Right forelimb (tissue), 1 donor: ENCODE data around the gene SYNJ2.

ENCODE experiments used
- DNase-seq: peaks from one replicate; pipeline ENCODE4 v3.0.0-alpha.2; 2018

The SYNJ2 gene

DNA sequence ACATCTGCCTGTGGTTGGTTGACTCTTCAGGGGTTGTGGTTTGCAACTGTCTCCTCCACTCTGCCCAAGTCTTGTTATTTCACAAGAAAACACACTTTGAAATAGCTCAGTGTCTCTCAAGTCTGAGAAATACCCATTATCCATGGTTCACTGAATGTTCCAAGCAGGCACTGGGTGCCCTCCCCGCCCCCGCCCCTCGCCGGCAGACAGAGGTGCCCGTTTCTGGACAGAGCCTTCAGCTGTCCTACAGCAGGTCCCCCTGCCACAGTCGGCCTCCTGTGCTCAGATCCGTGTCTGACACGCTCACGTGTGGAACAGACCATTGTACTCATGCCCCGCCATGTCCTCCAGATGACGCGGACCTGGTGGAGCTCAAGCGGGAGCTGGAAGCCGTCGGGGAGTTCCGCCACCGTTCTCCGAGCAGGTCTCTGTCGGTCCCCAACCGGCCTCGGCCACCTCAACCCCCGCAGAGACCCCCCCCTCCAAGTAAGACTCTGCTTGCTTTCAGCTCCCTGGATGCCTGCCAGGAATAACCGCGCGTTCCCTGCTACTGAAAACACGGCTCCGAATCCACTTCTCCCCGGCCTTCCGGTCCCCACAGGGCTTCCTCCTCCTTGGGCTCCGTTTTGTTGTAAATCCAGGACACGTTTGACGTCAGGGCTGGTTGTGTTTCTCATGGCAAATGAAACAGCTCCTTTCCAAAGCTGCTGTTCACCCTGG is 105.0 kb downstream of the SYNJ2 start:
- no peak for DNase-seq

DNA sequence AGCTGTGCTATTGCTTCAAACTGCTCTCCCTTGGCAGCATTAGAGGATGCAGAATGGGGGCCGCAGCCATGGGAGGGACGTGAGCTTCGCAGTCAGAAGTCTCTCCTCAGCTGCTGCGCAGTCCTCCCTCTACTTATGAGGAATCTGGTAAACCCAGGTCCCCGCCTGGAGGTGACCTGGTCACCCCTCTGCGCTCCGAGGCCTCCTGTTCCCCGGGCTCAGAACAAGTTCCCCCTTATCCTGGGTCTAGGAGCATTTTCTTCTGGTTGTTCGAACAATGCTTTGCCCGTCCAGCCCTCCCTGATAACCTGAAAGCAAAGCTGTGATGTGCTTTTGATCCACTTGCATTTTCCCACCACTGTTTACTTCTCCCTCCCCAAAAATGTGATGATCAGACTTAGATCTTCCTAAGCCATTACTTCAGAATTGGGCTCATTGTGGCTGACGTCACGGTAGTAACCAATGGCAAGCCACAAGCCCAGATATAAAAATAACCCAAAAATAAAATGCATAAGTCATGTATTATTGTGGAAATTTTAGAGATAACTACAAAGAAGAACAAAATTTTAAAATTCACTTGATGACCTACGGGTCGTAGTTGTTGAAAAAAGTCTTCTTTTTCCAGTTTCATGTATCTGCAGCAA is 105.7 kb downstream of the SYNJ2 start:
- DNase-seq = no peak

DNA sequence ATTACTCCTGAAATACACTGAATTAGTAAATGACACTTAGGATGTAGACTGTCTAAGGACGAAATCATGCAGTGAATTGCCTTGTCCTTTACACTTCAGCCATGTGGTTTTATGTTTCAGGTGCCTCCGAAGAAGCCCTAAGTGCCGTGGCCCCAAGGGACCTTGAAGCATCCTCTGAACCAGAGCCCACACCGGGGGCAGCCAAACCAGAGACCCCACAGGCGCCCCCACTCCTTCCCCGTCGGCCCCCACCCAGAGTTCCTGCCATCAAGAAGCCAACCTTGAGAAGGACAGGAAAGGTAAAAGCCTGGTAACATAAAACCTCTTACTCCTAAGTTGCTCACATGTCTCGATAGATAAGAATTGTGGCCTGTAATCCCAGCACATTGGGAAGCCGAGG is 111.1 kb downstream of the SYNJ2 start:
- DNase-seq = no peak

DNA sequence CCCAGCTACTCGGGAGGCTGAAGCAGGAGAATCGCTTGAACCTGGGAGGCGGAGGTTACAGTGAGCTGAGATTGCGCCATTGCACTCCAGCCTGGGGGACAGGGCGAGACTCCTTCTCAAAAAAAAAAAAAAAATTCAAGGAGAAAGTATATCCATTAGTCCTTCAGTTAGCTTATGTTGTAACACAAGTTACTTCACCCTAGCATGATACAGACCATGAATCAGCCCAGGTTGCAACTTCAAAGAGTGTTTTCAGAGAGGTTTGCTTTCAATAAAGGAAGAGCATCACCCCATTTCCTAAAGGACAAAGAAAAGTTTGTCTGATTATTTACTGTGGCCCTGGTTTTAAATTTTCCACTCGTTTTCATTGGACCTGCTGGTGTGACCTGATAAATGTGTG is 113.4 kb downstream of the SYNJ2 start:
- no peak for DNase-seq

DNA sequence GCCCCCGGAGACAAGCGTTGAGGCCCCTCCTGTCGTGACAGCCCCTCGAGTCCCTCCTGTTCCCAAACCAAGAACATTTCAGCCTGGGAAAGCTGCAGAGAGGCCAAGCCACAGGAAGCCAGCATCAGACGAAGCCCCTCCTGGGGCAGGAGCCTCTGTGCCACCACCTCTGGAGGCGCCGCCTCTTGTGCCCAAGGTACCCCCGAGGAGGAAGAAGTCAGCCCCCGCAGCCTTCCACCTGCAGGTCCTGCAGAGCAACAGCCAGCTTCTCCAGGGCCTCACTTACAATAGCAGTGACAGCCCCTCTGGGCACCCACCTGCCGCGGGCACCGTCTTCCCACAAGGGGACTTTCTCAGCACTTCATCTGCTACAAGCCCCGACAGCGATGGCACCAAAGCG is 114.0 kb downstream of the SYNJ2 start:
- DNase-seq = no peak

DNA sequence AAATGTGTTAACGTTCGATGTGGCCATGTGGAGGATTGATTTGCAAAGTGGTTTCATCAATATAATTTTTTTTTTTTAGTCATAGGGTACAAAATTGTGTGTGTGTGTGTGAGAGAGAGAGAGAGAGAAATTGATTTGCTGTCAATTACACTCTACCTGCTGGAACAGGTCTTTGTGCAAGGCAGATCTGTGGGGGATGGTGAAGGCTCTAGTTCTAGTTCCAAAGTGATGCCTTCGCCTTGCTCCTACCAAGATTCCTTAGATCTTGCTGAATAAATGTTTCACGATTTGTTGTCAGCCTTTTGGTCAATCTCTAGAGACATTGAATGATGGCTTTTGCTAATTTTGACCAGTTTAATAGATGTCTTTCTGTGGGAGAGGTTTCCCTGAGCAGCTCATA is 121.6 kb downstream of the SYNJ2 start:
- no peak for DNase-seq

DNA sequence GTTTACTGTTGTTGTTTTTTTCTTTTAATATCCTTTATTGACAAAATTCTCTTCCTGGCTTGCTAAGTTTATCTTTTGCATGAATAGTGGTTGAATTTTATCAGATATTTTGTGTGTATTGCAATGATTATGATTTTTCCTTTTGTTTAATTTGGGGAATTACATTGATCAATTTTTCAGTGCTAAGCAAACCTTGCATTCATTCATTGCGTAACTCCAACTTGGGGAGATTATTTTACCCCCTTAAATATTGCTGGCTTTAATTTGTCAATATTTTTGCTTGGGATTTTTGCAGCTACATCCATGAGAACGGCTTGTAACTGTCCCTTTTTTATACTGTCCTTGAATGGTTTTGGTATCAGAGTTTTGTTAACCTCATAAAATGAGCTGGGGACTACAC is 123.0 kb downstream of the SYNJ2 start:
- DNase-seq = no peak

DNA sequence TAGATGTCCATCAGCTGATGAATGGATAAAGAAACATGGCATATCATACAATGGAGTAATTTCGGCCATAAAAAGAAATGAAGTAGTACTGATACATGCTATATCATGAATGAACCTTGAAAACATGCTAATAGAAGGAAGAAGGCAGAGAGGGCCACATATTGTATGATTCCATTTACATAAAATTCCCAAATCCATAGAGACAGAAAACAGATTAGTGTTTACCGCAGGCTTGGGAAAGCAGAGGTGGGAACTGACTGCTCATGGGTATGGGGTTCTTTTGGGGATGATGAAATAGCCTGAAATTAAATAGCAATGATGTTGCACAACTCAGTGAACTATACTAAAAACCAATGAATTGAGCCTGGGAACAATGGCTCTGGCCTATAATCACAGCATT is 128.1 kb downstream of the SYNJ2 start:
- DNase-seq = no peak

DNA sequence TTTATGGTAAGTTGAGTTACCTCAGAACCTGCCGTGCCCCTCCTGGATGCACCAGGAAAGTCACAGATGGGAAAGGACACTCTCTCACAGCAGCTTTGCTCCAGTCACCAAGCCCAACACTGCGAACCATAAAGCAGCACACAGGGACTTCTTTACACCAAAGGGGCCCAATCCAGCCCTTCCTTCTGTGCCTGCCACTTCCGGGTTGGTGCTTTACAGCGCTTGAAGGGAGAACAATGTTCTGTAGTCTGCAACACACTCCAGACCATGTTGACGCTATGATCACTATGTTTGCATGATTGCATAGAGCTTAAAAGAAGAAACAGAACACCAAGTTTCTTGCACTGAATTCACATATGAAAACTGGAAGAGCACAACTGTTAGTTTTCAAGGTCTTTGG is 129.3 kb downstream of the SYNJ2 start:
- DNase-seq = no peak

DNA sequence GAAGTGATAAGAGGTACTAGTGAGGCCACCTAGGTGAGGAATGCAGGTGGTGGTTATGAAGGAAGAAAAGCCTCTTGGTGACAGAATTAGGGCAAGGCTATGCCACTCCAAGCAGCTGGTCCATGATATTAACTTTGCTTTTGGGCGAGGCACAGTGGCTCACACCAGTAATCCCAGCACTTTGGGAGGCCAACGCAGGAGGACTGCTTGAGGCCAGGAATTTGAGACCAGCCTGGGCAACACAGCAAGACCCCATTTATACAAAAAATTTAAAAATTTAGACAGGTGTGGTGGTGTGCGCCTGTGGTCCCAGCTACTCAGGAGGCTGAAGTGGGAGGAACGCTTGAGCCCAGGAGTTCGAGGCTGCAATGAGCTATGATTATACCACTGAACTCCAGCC is 130.3 kb downstream of the SYNJ2 start:
- DNase-seq = no peak

DNA sequence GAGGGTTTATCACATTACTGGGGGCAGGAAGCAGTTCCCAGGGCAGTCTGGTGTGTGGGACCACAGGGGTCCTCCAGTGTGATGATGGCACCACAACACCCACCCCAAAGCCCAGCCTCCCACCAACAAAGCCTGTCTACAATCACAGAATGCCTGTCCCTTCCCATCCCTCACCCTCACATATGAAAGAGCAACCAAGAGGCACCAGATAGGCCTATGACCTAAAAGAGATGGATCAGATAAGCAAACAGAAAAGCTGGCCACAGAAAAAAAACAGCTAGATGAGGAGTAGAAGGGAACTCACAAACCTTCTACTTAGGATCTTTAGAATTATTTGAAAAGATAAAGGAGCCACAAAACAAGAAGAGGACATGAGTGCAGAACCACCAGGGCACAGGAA is 132.1 kb downstream of the SYNJ2 start:
- DNase-seq = no peak

DNA sequence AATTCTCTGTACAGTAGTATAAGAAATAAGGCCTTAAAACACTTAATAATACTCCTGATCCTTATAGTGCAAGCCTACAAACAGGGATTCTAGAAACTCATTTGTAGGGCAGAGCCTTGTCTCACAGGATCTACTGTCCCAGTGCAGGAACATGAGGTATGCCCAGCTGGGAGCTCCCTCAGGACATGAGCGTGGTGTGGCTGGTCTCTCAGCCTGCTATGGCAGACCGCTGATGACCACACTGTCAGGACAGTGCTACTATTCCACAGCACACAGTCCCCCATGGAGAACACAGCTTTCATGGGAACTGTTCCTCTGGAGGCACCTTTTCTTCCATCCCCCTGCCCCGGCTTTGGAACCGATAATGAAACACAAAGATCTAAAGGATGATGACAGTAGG is 133.4 kb downstream of the SYNJ2 start:
- no peak for DNase-seq

DNA sequence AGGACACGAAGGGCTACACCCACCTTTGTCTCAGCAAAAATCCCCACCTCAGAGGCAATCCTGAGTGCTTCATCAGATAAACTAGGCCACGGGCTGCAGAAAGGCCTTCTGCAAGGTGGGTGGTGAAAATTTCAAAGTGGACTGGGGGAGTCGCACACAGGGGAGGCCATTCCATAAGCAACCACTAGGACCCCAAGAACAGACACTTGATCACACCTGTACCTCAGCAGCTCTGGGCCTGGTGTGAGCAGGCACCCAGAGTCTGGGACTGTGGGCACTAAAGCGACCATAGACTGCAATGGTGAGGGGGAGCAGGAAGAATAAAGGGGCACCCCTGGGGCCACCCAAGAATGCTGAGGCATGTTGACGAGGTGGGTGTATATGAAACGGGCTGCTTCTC is 133.8 kb downstream of the SYNJ2 start:
- no peak for DNase-seq

DNA sequence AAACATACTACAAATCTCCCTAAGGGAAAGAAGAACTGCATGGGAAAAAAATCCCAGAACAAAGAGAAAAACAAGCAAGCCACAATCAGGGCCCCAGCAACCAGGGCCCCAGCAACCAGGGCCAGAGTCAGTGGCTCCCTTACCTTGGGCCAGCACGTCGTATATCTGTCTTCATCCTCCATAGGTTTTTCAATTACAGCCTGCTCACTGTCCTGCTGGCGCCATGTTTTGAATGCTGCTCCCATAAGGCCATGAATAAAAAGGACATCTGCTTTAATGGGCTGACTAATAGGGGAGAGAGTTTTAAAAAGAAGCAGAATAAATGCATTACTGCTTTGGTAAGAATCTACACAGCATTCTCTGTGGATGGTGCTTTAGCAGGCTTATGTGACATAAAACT is 137.2 kb downstream of the SYNJ2 start:
- no peak for DNase-seq

DNA sequence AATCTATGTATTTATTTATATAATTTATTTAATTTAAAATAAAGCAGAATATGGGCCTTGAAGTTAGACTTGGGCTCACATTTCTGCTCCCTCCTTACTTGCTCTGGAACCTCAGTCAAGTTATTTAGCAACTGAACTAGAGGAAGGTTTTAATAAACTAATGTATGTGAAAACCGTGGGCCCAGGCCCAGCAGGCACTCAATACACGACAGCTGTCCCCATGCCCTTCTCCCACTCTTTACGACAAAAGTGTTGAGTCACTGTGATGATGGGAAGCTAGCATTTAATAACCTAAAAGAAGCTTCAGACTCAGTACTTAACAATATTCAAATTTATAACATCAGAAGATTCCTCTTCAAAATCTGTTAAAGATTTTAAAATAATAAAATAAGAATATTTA is 139.7 kb downstream of the SYNJ2 start:
- no peak for DNase-seq

DNA sequence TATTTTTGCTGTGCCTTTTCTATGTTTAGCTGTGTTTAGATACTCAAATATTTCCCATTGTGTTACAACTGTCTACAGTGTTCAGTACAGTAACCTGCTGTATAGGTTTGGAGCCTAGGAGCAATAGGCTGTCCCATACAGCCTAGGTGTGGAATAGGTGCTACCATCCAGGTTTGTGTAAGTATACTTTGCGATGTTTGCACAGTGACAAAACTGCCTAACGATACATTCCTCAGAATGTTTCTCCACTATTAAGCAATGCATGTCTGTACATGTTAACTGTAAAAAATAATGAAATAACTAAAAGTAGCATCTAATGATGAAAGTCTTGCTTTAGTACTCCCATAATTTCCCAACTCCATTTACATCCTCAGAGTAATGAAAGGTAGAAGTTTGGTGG is 140.4 kb downstream of the SYNJ2 start:
- DNase-seq = no peak

DNA sequence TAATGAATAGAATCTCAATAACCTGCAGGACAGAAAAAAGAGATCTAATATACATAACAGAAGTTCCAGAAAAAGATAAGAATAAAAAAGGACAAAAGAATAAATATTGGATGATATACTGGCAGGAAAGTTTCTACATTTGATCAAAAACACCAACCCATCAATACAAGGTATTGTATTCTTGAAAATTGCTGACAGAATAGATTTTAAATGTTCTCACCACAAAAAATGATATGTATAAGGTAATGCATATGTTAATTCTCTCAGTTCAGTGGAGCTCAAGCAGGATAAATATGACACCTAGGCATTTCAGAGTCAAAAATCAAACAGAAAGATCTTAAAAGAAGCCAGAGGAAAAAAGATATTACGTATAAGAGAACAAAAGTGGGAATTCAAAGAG is 142.6 kb downstream of the SYNJ2 start:
- DNase-seq = no peak

DNA sequence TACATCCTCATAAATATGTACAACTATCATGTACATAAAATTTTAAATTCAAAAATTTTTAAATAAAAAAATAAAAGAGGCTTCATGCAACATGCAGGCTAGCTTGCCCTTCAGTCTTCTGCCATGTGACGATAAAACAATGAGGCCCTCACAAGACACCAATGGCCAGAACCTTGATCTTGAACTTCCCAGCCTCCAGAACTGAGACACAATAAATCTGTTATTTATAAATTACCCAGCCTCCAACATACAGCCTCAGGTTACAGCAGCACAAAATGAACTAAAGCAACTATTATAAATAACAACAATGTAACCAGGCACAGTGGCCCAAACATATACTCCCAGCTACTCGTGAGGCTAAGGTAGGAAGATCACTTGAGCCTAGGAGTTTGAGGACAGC is 143.6 kb downstream of the SYNJ2 start:
- DNase-seq = no peak

DNA sequence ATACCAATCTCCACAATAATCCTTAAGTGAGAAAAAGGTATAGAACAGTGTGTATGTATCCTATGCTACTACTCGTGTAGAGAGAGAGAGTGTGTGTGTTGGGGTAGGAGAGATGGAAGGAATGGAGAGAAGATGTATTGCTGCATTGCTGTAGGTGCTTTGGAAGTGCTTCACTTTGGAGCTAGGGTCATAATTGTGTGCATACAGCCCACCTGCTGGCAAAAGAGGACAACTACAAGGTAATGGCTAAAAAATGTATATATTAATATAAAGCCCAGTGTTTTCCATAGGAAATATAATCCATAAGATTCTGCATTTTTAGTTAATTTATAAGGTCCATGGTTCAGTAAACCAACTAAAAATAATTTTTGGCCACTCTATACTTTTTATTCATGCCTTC is 150.3 kb downstream of the SYNJ2 start:
- DNase-seq = no peak

DNA sequence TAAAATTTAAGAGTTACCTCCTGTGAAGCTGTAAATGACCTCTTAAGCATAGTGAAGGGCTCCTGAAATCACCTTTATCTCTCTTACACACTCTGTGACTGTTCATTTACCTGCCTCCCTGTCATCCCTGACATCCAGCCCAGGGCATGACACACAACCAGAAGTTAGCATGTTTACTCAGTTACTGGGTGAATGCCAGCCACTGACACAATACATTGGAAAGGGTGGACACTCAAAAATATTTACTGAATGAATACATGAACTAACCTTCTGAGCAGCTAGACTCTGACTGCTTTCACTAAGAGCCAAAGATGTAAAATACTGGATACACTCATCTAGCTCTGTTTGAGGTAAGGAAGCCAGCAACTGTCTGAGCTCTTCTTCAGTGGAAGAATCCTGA is 161.1 kb downstream of the SYNJ2 start:
- no peak for DNase-seq

DNA sequence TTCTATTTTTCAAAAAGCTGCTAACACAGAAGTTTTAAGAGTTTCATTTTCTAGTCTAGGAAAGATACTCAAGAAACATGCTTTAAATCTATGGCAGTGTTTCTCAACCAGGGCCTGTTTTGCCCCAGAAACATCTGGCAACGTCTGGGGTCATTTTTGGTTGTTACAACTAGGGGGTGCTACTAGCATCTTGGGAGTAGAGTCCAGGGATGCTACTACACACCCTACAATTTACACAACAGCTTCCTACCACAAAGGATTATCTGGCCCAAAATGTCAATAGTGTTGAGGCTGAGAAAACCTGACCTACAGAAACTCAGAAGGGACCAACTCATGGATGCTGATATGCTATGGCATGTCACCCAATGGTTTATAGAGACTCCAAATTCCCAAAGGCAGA is 162.0 kb downstream of the SYNJ2 start:
- DNase-seq = no peak
